OCI-LY7 (cell line): ENCODE measurements around the gene KSR1. TPM values are rescaled to one million over a fixed set of nuclear protein-coding genes. Genes with fewer than 3 reads are reported as not detected.

ENCODE experiments used
- BruUV-seq: library from RNA; stranded (reverse); fragments of 400-500 nt; replicated peaks from 2 replicates; lab custom pipeline; 2021; lab: Mats Ljungman, UMichigan
- CTCF ChIA-PET: fragments of 300-600 bp; sonication (Branson Sonifier 250); formaldehyde crosslinking; loops from one replicate; lab custom pipeline; 2022; ENCODE audit warnings: antibody characterized with exemption; ENCODE audit not compliant: unreplicated experiment; lab: Charles Lee
- POLR2A ChIA-PET: fragments of 300-600 bp; sonication (Branson Sonifier 250); formaldehyde crosslinking; loops from one replicate; lab custom pipeline; 2022; ENCODE audit warnings: antibody characterized with exemption; lab: Charles Lee
- DNase-seq: peaks from one replicate; pipeline ENCODE4 v3.0.0-alpha.2; 2015; ENCODE audit warnings: low spot score
- H2AFZ ChIP-seq: fragments of 200-600 bp; sonication (generic), shearing (Covaris generic); 2 replicates; pipeline ENCODE4 v1.6.1; 2014; ENCODE audit warnings: mild to moderate bottlenecking, antibody characterized with exemption, low read length, moderate library complexity
- H3K27ac ChIP-seq: fragments of 200-600 bp; sonication (generic); 2 replicates; pipeline ENCODE4 v1.5.1; 2014; ENCODE audit warnings: mixed run types, low read depth, mild to moderate bottlenecking, moderate library complexity, low read length, inconsistent platforms; ENCODE audit not compliant: poor library complexity, severe bottlenecking
- H3K36me3 ChIP-seq: fragments of 200-600 bp; sonication (generic); 2 replicates; pipeline ENCODE4 v1.6.1; 2014; ENCODE audit warnings: mild to moderate bottlenecking, antibody characterized with exemption, low read length, moderate library complexity, mixed read lengths; ENCODE audit not compliant: insufficient read depth
- H3K4me1 ChIP-seq: fragments of 200-600 bp; sonication (generic); 2 replicates; pipeline ENCODE4 v1.5.1; 2014; ENCODE audit warnings: mild to moderate bottlenecking, low read length; ENCODE audit not compliant: insufficient read depth, poor library complexity, severe bottlenecking
- H3K4me2 ChIP-seq: fragments of 200-600 bp; sonication (generic); 2 replicates; pipeline ENCODE4 v1.6.1; 2014; ENCODE audit warnings: mild to moderate bottlenecking, low read length
- H3K4me3 ChIP-seq: fragments of 200-600 bp; sonication (generic); 2 replicates; pipeline ENCODE4 v1.5.1; 2014; ENCODE audit warnings: mild to moderate bottlenecking, low read depth, low read length; ENCODE audit not compliant: poor library complexity, severe bottlenecking
- H3K79me2 ChIP-seq: fragments of 200-600 bp; sonication (generic); 2 replicates; pipeline ENCODE4 v1.6.1; 2016; ENCODE audit warnings: low read depth, mild to moderate bottlenecking, low read length, moderate library complexity, mixed read lengths; ENCODE audit not compliant: insufficient read depth
- H3K9me2 ChIP-seq: fragments of 200-600 bp; sonication (generic); 2 replicates; pipeline ENCODE4 v1.6.1; 2016; ENCODE audit warnings: mild to moderate bottlenecking, low read length, mixed read lengths; ENCODE audit not compliant: insufficient read depth
- H3K9me3 ChIP-seq: fragments of 200-600 bp; sonication (generic); 2 replicates; pipeline ENCODE4 v1.6.1; 2014; ENCODE audit warnings: mild to moderate bottlenecking, mixed run types, low read length, mixed read lengths
- H4K20me1 ChIP-seq: fragments of 200-600 bp; sonication (generic); 2 replicates; pipeline ENCODE4 v1.6.1; 2014; ENCODE audit warnings: mild to moderate bottlenecking, antibody characterized with exemption, low read length, moderate library complexity, mixed read lengths; ENCODE audit not compliant: insufficient read depth
- CTCF ChIP-seq: fragments of 200-600 bp; sonication (generic); conservative IDR thresholded peaks from 2 replicates; pipeline ENCODE4 v1.5.1; 2014; ENCODE audit warnings: mild to moderate bottlenecking, antibody characterized with exemption, low read length, moderate library complexity, mixed read lengths
- EZH2phosphoT487 ChIP-seq: fragments of 200-600 bp; sonication (generic); IDR thresholded peaks from 2 replicates; pipeline ENCODE4 v1.6.1; 2018; ENCODE audit warnings: low read depth, borderline replicate concordance, mild to moderate bottlenecking, mixed run types, antibody characterized with exemption, low read length, moderate library complexity, mixed read lengths
- intact Hi-C: fragments of 100-400 bp; cut with micrococcal nuclease; formaldehyde crosslinking; loops from one replicate; pipeline ENCODE4 v1.10.0; 2022; ENCODE audit not compliant: unreplicated experiment
- total RNA-seq, 2 experiments: library from RNA; depleted of rRNA in 1 of 2; stranded (reverse); fragments of >200 nt in 1 of 2; shearing (Covaris generic) in 1 of 2; gene quantifications; 2 replicates each; pipeline ENCODE4 v1.2.3, GENCODE V29; 2014 to 2022

KSR1 gene
- total RNA-seq, 2 experiments from 2014 or later: 2.2 to 4.1 TPM

GRCh38 chr17:27597783-27598320 is 141.6 kb downstream of the KSR1 start:
- no peaks in the 10 kb centered on the region for H3K4me1 ChIP-seq
- H2AFZ ChIP-seq: no peak overlapping the region
- H3K4me3 ChIP-seq: no peak overlapping the region
- DNase-seq: no peak
- no peaks in the 10 kb centered on the region for H3K9me2 ChIP-seq
- no TSS peak for BruUV-seq
- ChIA-PET POLR2A (no interaction called here), CTCF (no interaction called here)
- TF ChIP-seq EZH2phosphoT487 (no peak), CTCF (no peak)
- H3K27ac ChIP-seq: no peak overlapping the region
- H3K36me3 ChIP-seq: no peaks in the 10 kb centered on the region
- H3K4me2 ChIP-seq: no peak overlapping the region
- H3K79me2 ChIP-seq: no peaks in the 10 kb centered on the region
- intact Hi-C loops: no loop called here
- no peaks in the 10 kb centered on the region for H4K20me1 ChIP-seq
- H3K9me3 ChIP-seq: no peaks in the 10 kb centered on the region

GRCh38 chr17:27598337-27599050 is 142.2 kb downstream of the KSR1 start:
- no peak for TF ChIP-seq EZH2phosphoT487
- TF ChIP-seq CTCF: no peak
- Histone ChIP-seq H3K4me1 (no peaks in the 10 kb centered on the region), H3K9me2 (no peaks in the 10 kb centered on the region), H3K4me3 (no peak overlapping the region), H3K27ac (no peak overlapping the region), H2AFZ (no peak overlapping the region), H3K36me3 (no peaks in the 10 kb centered on the region), H3K9me3 (no peaks in the 10 kb centered on the region), H3K79me2 (no peaks in the 10 kb centered on the region), H4K20me1 (no peaks in the 10 kb centered on the region), H3K4me2 (no peak overlapping the region)
- ChIA-PET CTCF (no interaction called here), POLR2A (no interaction called here)
- no peak for DNase-seq
- BruUV-seq: no TSS peak
- intact Hi-C loops: no loop called here

GRCh38 chr17:27600471-27600870 is 144.2 kb downstream of the KSR1 start:
- DNase-seq: no peak
- CTCF ChIA-PET: interaction anchor here (1.0 kb wide), 1 partner anchor 23 kb away, joined by 4 read pairs; no protein-coding TSS in a partner anchor

More at GRCh38 chr17:27600471-27600870, 144.2 kb downstream of the KSR1 start:
- Histone ChIP-seq H3K79me2 (no peaks in the 10 kb centered on the region), H3K36me3 (no peaks in the 10 kb centered on the region), H3K27ac (no peak overlapping the region), H3K4me1 (no peaks in the 10 kb centered on the region), H2AFZ (no peak overlapping the region), H4K20me1 (no peaks in the 10 kb centered on the region), H3K9me2 (no peaks in the 10 kb centered on the region), H3K9me3 (no peaks in the 10 kb centered on the region), H3K4me2 (no peak overlapping the region), H3K4me3 (no peak overlapping the region)
- no peak for TF ChIP-seq CTCF
- no peak for TF ChIP-seq EZH2phosphoT487
- POLR2A ChIA-PET: no interaction called here
- intact Hi-C loops: loop anchor here (2.0 to 5.0 kb wide), 2 partner anchors 143 to 356 kb away; partner anchors contain the start of gene KSR1
- no TSS peak for BruUV-seq
